Keratinocyte (primary cell): Measurements from ENCODE around the gene ZCCHC17. TPM values are rescaled to one million over a fixed set of nuclear protein-coding genes. Genes with fewer than 3 reads are reported as not detected.

Experiments
- DNase-seq: peaks from one replicate; pipeline ENCODE4 v3.0.0-alpha.2; 2011; ENCODE audit warnings: low read depth, missing footprints, low spot score
- FAIRE-seq: peaks from 2 replicates; lab custom pipeline; 2011; peaks lifted over from hg19 to GRCh38; lab: Jason Lieb, UNC
- H2AFZ ChIP-seq: 2 replicates; pipeline ENCODE4 v1.6.0; 2012; ENCODE audit warnings: low read length, control low read depth, inconsistent platforms; ENCODE audit not compliant: control insufficient read depth
- H3K27ac ChIP-seq: 2 replicates; pipeline ENCODE4 v1.5.1; 2011; ENCODE audit warnings: low read length; ENCODE audit not compliant: control insufficient read depth, insufficient read depth
- H3K27me3 ChIP-seq: 3 replicates; pipeline ENCODE4 v1.6.0; 2011; ENCODE audit warnings: low read length; ENCODE audit not compliant: control insufficient read depth, insufficient read depth; ENCODE audit errors: extremely low read depth
- H3K36me3 ChIP-seq, 2 experiments: 2 replicates in 1 of 2; 3 replicates in 1 of 2; pipeline ENCODE4 v1.5.1; 2011; ENCODE audit warnings: low read length in 2 of 2, mild to moderate bottlenecking in 1 of 2; ENCODE audit not compliant: control insufficient read depth in 2 of 2, insufficient read depth in 2 of 2; ENCODE audit errors: extremely low read depth in 1 of 2
- H3K4me1 ChIP-seq: 3 replicates; pipeline ENCODE4 v1.5.1; 2011; ENCODE audit warnings: low read length; ENCODE audit not compliant: control insufficient read depth, insufficient read depth; ENCODE audit errors: extremely low read depth
- H3K4me2 ChIP-seq: 3 replicates; pipeline ENCODE4 v1.6.0; 2011; ENCODE audit warnings: low read depth, low read length; ENCODE audit not compliant: control insufficient read depth, insufficient read depth; ENCODE audit errors: extremely low read depth
- H3K4me3 ChIP-seq, 3 experiments: fragments of 200-600 bp in 1 of 3; sonication (generic) in 1 of 3; 2 replicates in 2 of 3; 3 replicates in 1 of 3; pipeline ENCODE4 v1.5.1; 2011 to 2016; ENCODE audit warnings: low read length in 3 of 3, mild to moderate bottlenecking in 3 of 3, control low read depth in 2 of 3, inconsistent platforms in 1 of 3, low read depth in 1 of 3, mixed read lengths in 1 of 3, mixed run types in 1 of 3, moderate library complexity in 1 of 3; ENCODE audit not compliant: control insufficient read depth in 2 of 3, insufficient read depth in 2 of 3; ENCODE audit errors: extremely low read depth in 1 of 3
- H3K79me2 ChIP-seq: 2 replicates; pipeline ENCODE4 v1.6.0; 2012; ENCODE audit warnings: low read length; ENCODE audit not compliant: control insufficient read depth, insufficient read depth
- H3K9ac ChIP-seq: 3 replicates; pipeline ENCODE4 v1.6.0; 2011; ENCODE audit warnings: low read length; ENCODE audit not compliant: control insufficient read depth, insufficient read depth; ENCODE audit errors: extremely low read depth
- H3K9me1 ChIP-seq: 3 replicates; pipeline ENCODE4 v1.6.0; 2011; ENCODE audit warnings: low read length; ENCODE audit not compliant: control insufficient read depth, insufficient read depth; ENCODE audit errors: extremely low read depth
- H3K9me3 ChIP-seq: 2 replicates; pipeline ENCODE4 v1.5.1; 2012; ENCODE audit warnings: low read depth, low read length; ENCODE audit not compliant: control insufficient read depth
- H4K20me1 ChIP-seq: 3 replicates; pipeline ENCODE4 v1.6.0; 2011; ENCODE audit warnings: low read length; ENCODE audit not compliant: control insufficient read depth, insufficient read depth; ENCODE audit errors: extremely low read depth
- EZH2 ChIP-seq: IDR thresholded peaks from one replicate; pipeline ENCODE4 v1.6.1; 2012; ENCODE audit warnings: inconsistent platforms, mild to moderate bottlenecking, low read length, moderate library complexity
- dilution Hi-C: fragments of 300-500 bp; cut with MboI; formaldehyde crosslinking; loops from one replicate; pipeline ENCODE4 v1.7.0; 2020; ENCODE audit warnings: low sequenced_read_pairs; ENCODE audit not compliant: extremely low pct_ligation_motif_present
- polyA plus RNA-seq, 5 experiments: library from polyadenylated mRNA; depleted of rRNA in 3 of 5; stranded (reverse) in 3 of 5; stranded (forward) in 1 of 5; unstranded in 1 of 5; fragments of >200 nt; gene quantifications; 1 replicate in 1 of 5; 2 replicates in 3 of 5; 3 replicates in 1 of 5; pipeline versions ENCODE4 v1.2.1 to v1.2.3, GENCODE V29; 2011 to 2012; ENCODE audit warnings: missing spikeins in 2 of 5, low read depth in 1 of 5, low replicate concordance in 1 of 5
- TF ChIP-seq, protein P1 (sequence below), 3 experiments: IDR thresholded peaks in 1 of 3; conservative IDR thresholded peaks in 1 of 3; optimal IDR thresholded peaks in 1 of 3; 2 replicates in 2 of 3; 3 replicates in 1 of 3; pipeline versions ENCODE3 to v1.5.1; 2011; ENCODE audit warnings: low read length in 3 of 3, mild to moderate bottlenecking in 3 of 3, moderate library complexity in 2 of 3, control low read depth in 1 of 3, inconsistent platforms in 1 of 3; ENCODE audit not compliant: insufficient read depth in 2 of 3; ENCODE audit errors: extremely low read depth in 1 of 3

ZCCHC17 gene
- polyA plus RNA-seq, 1 donor (not counting 4 experiments of a cell fraction or from before 2014, with no cell fraction given) = 70.0 TPM

DNA sequence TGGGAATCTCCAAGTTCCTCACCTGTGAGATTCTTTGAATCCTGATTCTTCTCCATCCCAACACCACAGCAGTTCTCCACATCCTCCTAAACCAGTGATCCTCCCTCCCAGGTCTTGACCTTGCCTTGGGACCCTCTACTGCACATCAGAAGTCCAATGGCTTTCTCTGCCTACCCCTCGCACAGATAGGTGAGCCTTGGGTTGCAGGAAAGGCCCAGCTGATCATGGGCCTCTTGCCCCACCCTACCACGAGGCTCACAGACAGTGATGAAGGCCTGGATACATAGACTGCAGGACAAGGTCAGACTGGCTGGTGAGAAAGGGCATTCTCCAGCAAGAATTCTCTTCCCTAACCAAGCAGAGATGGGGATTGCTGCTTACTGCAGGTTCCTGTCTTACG, 75.2 kb downstream of the ZCCHC17 start:
- Histone ChIP-seq H3K36me3 (peaks cover under 1 to 1% of the 10 kb centered on the region in 2 experiments), H3K9ac (no peak overlapping the region), H3K9me1 (no peaks in the 10 kb centered on the region), H4K20me1 (no peaks in the 10 kb centered on the region), H3K27ac (no peak overlapping the region), H3K27me3 (no peaks in the 10 kb centered on the region), H3K79me2 (no peaks in the 10 kb centered on the region), H2AFZ (no peak overlapping the region), H3K4me2 (no peak overlapping the region), H3K9me3 (no peaks in the 10 kb centered on the region), H3K4me1 (peaks cover 19% of the 10 kb centered on the region), H3K4me3 (no peak overlapping the region)
- DNase-seq (no peak), FAIRE-seq (no peak)
- TF ChIP-seq, protein P1, sequence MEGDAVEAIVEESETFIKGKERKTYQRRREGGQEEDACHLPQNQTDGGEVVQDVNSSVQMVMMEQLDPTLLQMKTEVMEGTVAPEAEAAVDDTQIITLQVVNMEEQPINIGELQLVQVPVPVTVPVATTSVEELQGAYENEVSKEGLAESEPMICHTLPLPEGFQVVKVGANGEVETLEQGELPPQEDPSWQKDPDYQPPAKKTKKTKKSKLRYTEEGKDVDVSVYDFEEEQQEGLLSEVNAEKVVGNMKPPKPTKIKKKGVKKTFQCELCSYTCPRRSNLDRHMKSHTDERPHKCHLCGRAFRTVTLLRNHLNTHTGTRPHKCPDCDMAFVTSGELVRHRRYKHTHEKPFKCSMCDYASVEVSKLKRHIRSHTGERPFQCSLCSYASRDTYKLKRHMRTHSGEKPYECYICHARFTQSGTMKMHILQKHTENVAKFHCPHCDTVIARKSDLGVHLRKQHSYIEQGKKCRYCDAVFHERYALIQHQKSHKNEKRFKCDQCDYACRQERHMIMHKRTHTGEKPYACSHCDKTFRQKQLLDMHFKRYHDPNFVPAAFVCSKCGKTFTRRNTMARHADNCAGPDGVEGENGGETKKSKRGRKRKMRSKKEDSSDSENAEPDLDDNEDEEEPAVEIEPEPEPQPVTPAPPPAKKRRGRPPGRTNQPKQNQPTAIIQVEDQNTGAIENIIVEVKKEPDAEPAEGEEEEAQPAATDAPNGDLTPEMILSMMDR (optimal IDR thresholded peaks at IDR 0.05 in 1 of 3, IDR thresholded peaks at IDR 0.05 in 1 of 3, conservative IDR thresholded peaks at IDR 0.05 in 1 of 3; ENCODE audit: extremely low read depth in 1 of 3, insufficient read depth in 2 of 3, low read length in 3 of 3) = no peak
- no peak for TF ChIP-seq EZH2
- dilution Hi-C loops = no loop called here

DNA sequence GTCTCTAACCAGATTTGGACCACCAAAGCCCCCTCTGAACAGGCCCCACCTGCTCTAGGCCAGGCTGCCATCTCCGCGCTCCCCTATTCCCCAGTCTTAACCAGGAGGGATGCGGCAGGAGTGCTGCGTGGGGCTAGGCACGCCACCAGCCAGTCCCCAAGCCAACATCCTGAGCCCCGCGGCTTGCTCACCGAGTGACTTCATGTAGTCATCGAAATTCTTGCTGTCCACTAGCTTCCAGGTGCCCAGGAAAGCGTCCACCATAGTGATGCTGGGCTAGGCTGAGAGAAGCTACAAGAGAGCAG, 75.9 kb downstream of the ZCCHC17 start:
- Histone ChIP-seq H3K9ac (no peak overlapping the region), H2AFZ (no peak overlapping the region), H3K27ac (no peak overlapping the region), H3K4me1 (peaks cover 19% of the 10 kb centered on the region), H3K9me1 (no peaks in the 10 kb centered on the region), H3K4me2 (peak overlapping the region; percentile 89), H3K79me2 (no peaks in the 10 kb centered on the region), H3K4me3 (no peak overlapping the region), H3K27me3 (no peaks in the 10 kb centered on the region), H3K36me3 (no peaks in the 10 kb centered on the region), H4K20me1 (no peaks in the 10 kb centered on the region), H3K9me3 (no peaks in the 10 kb centered on the region)
- FAIRE-seq (no peak), DNase-seq (no peak)
- dilution Hi-C loops = no loop called here
- TF ChIP-seq, protein P1 (optimal IDR thresholded peaks at IDR 0.05 in 1 of 3, IDR thresholded peaks at IDR 0.05 in 1 of 3, conservative IDR thresholded peaks at IDR 0.05 in 1 of 3; ENCODE audit: extremely low read depth in 1 of 3, insufficient read depth in 2 of 3, low read length in 3 of 3) = no peak
- TF ChIP-seq EZH2 = no peak
